Esophagus squamous epithelium (tissue), 4 donors: ENCODE results near the gene E2F2.

Experiments used
- CTCF ChIP-seq, 6 experiments: fragments of 450-650 bp in 4 of 6; fragments of 200-600 bp in 2 of 6; sonication (generic) in 2 of 6; IDR thresholded peaks; one replicate each; pipeline ENCODE4 v1.5.1; 2016 to 2019; ENCODE audit warnings: antibody characterized with exemption in 6 of 6, mild to moderate bottlenecking in 4 of 6, moderate library complexity in 4 of 6
- POLR2A ChIP-seq, 4 donors: fragments of 450-650 bp; IDR thresholded peaks; one replicate each; pipeline ENCODE4 v1.6.1; 2017; ENCODE audit warnings: antibody characterized with exemption in 4 of 4, mild to moderate bottlenecking in 4 of 4, moderate library complexity in 3 of 4

GRCh38 chr1:23571465-23571864 is 40.4 kb upstream of the E2F2 start:
- no peak for TF ChIP-seq CTCF (IDR thresholded peaks at IDR 0.05)
- TF ChIP-seq POLR2A (IDR thresholded peaks at IDR 0.05), result no peak
